Effector memory CD8-positive, alpha-beta T cell (primary cell): ENCODE data around the gene SZRD1.

Experiments
- ATAC-seq: fragments of 150-1000 bp; cut with Tn5 transposase; replicated peaks from 2 replicates; pipeline ENCODE4 v1.10.0; 2021; ENCODE audit warnings: mild to moderate bottlenecking, moderate library complexity
- DNase-seq, 3 experiments: peaks; one replicate each; pipeline ENCODE4 v3.0.0; 2021
- H3K27ac Mint-ChIP-seq, 2 donors: one replicate each; pipeline ENCODE4 v1.8.0; 2022; ENCODE audit warnings: mild to moderate bottlenecking in 2 of 2, mixed read lengths in 2 of 2, moderate library complexity in 2 of 2
- H3K27me3 Mint-ChIP-seq, 2 donors: one replicate each; pipeline ENCODE4 v1.8.0; 2022; ENCODE audit warnings: mixed read lengths in 2 of 2
- H3K36me3 Mint-ChIP-seq: one replicate; pipeline ENCODE4 v1.8.0; 2022; ENCODE audit warnings: mild to moderate bottlenecking, moderate library complexity, mixed read lengths; ENCODE audit not compliant: insufficient read depth
- H3K4me1 Mint-ChIP-seq, 2 donors: one replicate each; pipeline ENCODE4 v1.8.0; 2022; ENCODE audit warnings: low read depth in 2 of 2, mixed read lengths in 2 of 2
- H3K4me3 Mint-ChIP-seq, 2 donors: one replicate each; pipeline ENCODE4 v1.8.0; 2022; ENCODE audit warnings: mild to moderate bottlenecking in 2 of 2, mixed read lengths in 2 of 2, moderate library complexity in 2 of 2
- H3K9me3 Mint-ChIP-seq, 2 donors: one replicate each; pipeline ENCODE4 v1.8.0; 2022; ENCODE audit warnings: mixed read lengths in 2 of 2

The SZRD1 gene

GRCh38 chr1:16422041-16422440, 55.0 kb downstream of the SZRD1 start:
- Mint-ChIP-seq H3K4me3 (no peak overlapping the region), H3K36me3 (peaks cover 3% of the 10 kb centered on the region), H3K9me3 (no peaks in the 10 kb centered on the region), H3K4me1 (peaks cover 28 to 30% of the 10 kb centered on the region in 2 donors), H3K27ac (peak overlapping the region; percentile 35 to 90), H3K27me3 (no peaks in the 10 kb centered on the region)
- ATAC-seq (no peak), DNase-seq (no peak)

- DNase-seq (no peak), ATAC-seq (no peak)
- Mint-ChIP-seq H3K36me3 (peaks cover 3% of the 10 kb centered on the region), H3K27me3 (peaks cover 0 to 2% of the 10 kb centered on the region in 2 donors), H3K4me3 (no peak overlapping the region), H3K27ac (no peak overlapping the region), H3K9me3 (no peaks in the 10 kb centered on the region), H3K4me1 (peaks cover 13% of the 10 kb centered on the region in 2 donors)
Measured at GRCh38 chr1:16425125-16426025, 58.3 kb downstream of the SZRD1 start.

GRCh38 chr1:16430606-16431005, 63.6 kb downstream of the SZRD1 start:
- Mint-ChIP-seq H3K27me3 (peaks cover 0 to 35% of the 10 kb centered on the region in 2 donors), H3K4me3 (no peak overlapping the region), H3K36me3 (no peaks in the 10 kb centered on the region), H3K4me1 (no peaks in the 10 kb centered on the region), H3K9me3 (no peaks in the 10 kb centered on the region), H3K27ac (no peak overlapping the region)
- ATAC-seq (no peak), DNase-seq (no peak)

GRCh38 chr1:16433030-16433429, 66.0 kb downstream of the SZRD1 start:
- no peaks in the 10 kb centered on the region for H3K9me3 Mint-ChIP-seq
- no peak overlapping the region for H3K27ac Mint-ChIP-seq
- DNase-seq (no peak), ATAC-seq (no peak)
- peaks cover 0 to 36% of the 10 kb centered on the region in 2 donors for H3K27me3 Mint-ChIP-seq
- H3K4me1 Mint-ChIP-seq: no peaks in the 10 kb centered on the region
- H3K4me3 Mint-ChIP-seq: no peak overlapping the region
- H3K36me3 Mint-ChIP-seq: no peaks in the 10 kb centered on the region

- no peak for ATAC-seq
Measured at GRCh38 chr1:16434007-16434406, 67.0 kb downstream of the SZRD1 start.

GRCh38 chr1:16434501-16434900, 67.5 kb downstream of the SZRD1 start:
- Mint-ChIP-seq H3K9me3 (no peaks in the 10 kb centered on the region), H3K36me3 (no peaks in the 10 kb centered on the region), H3K27me3 (peaks cover 0 to 36% of the 10 kb centered on the region in 2 donors), H3K4me3 (no peak overlapping the region), H3K27ac (no peak overlapping the region), H3K4me1 (no peaks in the 10 kb centered on the region)
- no peak for ATAC-seq
- no peak for DNase-seq

More at GRCh38 chr1:16434007-16434406, 67.0 kb downstream of the SZRD1 start:
- Mint-ChIP-seq H3K27me3 (peaks cover 0 to 36% of the 10 kb centered on the region in 2 donors), H3K9me3 (no peaks in the 10 kb centered on the region), H3K36me3 (no peaks in the 10 kb centered on the region), H3K27ac (no peak overlapping the region), H3K4me1 (no peaks in the 10 kb centered on the region), H3K4me3 (no peak overlapping the region)
- DNase-seq: no peak

- Mint-ChIP-seq H3K4me1 (peaks cover 13% of the 10 kb centered on the region in 2 donors), H3K27ac (no peak within 1 kb of the TSS), H3K4me3 (no peak within 1 kb of the TSS)
Measured at GRCh38 chr1:16436946-16437474, 70.0 kb downstream of the SZRD1 start, which contains the start of gene SPATA21. Gene SPATA21 (minus strand): TSS chr1:16437424. CDS start chr1:16431371, 6,053 bp downstream.

GRCh38 chr1:16438516-16438915, 71.5 kb downstream of the SZRD1 start:
- no peak overlapping the region for H3K27ac Mint-ChIP-seq

More at GRCh38 chr1:16436946-16437474, 70.0 kb downstream of the SZRD1 start, which contains the start of gene SPATA21:
- DNase-seq: no peak
- peaks cover 0 to 26% of the 10 kb centered on the region in 2 donors for H3K27me3 Mint-ChIP-seq
- no peaks in the 10 kb centered on the region for H3K9me3 Mint-ChIP-seq
- ATAC-seq: no peak
- peaks cover 20% of the 10 kb centered on the region for H3K36me3 Mint-ChIP-seq

GRCh38 chr1:16438924-16439323, 71.9 kb downstream of the SZRD1 start:
- H3K36me3 Mint-ChIP-seq: peaks cover 31% of the 10 kb centered on the region
- H3K4me3 Mint-ChIP-seq: peak overlapping the region; percentile 0 to 95
- H3K4me1 Mint-ChIP-seq: peaks cover 23% of the 10 kb centered on the region in 2 donors
- no peak for DNase-seq
- ATAC-seq: no peak
- no peak overlapping the region for H3K27ac Mint-ChIP-seq
- peaks cover 0 to 7% of the 10 kb centered on the region in 2 donors for H3K27me3 Mint-ChIP-seq
- H3K9me3 Mint-ChIP-seq: no peaks in the 10 kb centered on the region

More at GRCh38 chr1:16438516-16438915, 71.5 kb downstream of the SZRD1 start:
- Mint-ChIP-seq H3K27me3 (peaks cover 0 to 11% of the 10 kb centered on the region in 2 donors), H3K4me3 (no peak overlapping the region), H3K9me3 (no peaks in the 10 kb centered on the region), H3K4me1 (peaks cover 20 to 21% of the 10 kb centered on the region in 2 donors), H3K36me3 (peaks cover 27% of the 10 kb centered on the region)
- DNase-seq (no peak), ATAC-seq (no peak)

GRCh38 chr1:16440131-16440469, 73.1 kb downstream of the SZRD1 start:
- Mint-ChIP-seq H3K4me3 (peak overlapping the region; percentile 94 to 95), H3K36me3 (peaks cover 42% of the 10 kb centered on the region), H3K4me1 (peaks cover 27 to 29% of the 10 kb centered on the region in 2 donors), H3K27ac (peak overlapping the region; percentile 94 to 97), H3K9me3 (no peaks in the 10 kb centered on the region), H3K27me3 (peaks cover 0 to 6% of the 10 kb centered on the region in 2 donors)
- peak in 2 of 3 experiments; percentile 2 to 5 for DNase-seq
- ATAC-seq: peak; percentile 2

GRCh38 chr1:16440470-16441281, 73.6 kb downstream of the SZRD1 start, which contains the start of gene NECAP2:
Gene NECAP2 (plus strand): TSS chr1:16440724. CDS start chr1:16440762, 38 bp downstream.
- H3K9me3 Mint-ChIP-seq: no peaks in the 10 kb centered on the region
- peaks cover 48% of the 10 kb centered on the region for H3K36me3 Mint-ChIP-seq
- no peaks in the 10 kb centered on the region for H3K27me3 Mint-ChIP-seq
- peak within 1 kb of the TSS; percentile 94 to 97 for H3K27ac Mint-ChIP-seq
- ATAC-seq: peak; percentile 87
- H3K4me1 Mint-ChIP-seq: peaks cover 27 to 29% of the 10 kb centered on the region in 2 donors
- H3K4me3 Mint-ChIP-seq: peak within 1 kb of the TSS; percentile 94 to 95
- DNase-seq: peak; percentile 93 to 94 (median 93)

- ATAC-seq (peak; percentile 22), DNase-seq (no peak)
- H3K9me3 Mint-ChIP-seq: no peaks in the 10 kb centered on the region
- peaks cover 27 to 29% of the 10 kb centered on the region in 2 donors for H3K4me1 Mint-ChIP-seq
- H3K4me3 Mint-ChIP-seq: peak overlapping the region; percentile 94 to 95
- peaks cover 54% of the 10 kb centered on the region for H3K36me3 Mint-ChIP-seq
- no peaks in the 10 kb centered on the region for H3K27me3 Mint-ChIP-seq
- H3K27ac Mint-ChIP-seq: peak overlapping the region; percentile 94 to 97
Measured at GRCh38 chr1:16441282-16441665, 74.2 kb downstream of the SZRD1 start.

GRCh38 chr1:16442265-16442664, 75.2 kb downstream of the SZRD1 start:
- H3K9me3 Mint-ChIP-seq: no peaks in the 10 kb centered on the region
- no peak for ATAC-seq
- H3K4me3 Mint-ChIP-seq: peak overlapping the region; percentile 94 to 95
- no peaks in the 10 kb centered on the region for H3K27me3 Mint-ChIP-seq
- H3K27ac Mint-ChIP-seq: peak overlapping the region; percentile 94 to 97
- H3K36me3 Mint-ChIP-seq: peaks cover 64% of the 10 kb centered on the region
- DNase-seq: no peak
- H3K4me1 Mint-ChIP-seq: peaks cover 27 to 31% of the 10 kb centered on the region in 2 donors
